HUDEP-2 (cell line): ENCODE measurements around the gene CAMTA1.

Experiments used
- DNase-seq, 76 experiments: peaks; one replicate each; lab custom pipeline; 2025; ENCODE audit not compliant: unreplicated experiment in 76 of 76; lab: John Stamatoyannopoulos, UW

The CAMTA1 gene

DNA sequence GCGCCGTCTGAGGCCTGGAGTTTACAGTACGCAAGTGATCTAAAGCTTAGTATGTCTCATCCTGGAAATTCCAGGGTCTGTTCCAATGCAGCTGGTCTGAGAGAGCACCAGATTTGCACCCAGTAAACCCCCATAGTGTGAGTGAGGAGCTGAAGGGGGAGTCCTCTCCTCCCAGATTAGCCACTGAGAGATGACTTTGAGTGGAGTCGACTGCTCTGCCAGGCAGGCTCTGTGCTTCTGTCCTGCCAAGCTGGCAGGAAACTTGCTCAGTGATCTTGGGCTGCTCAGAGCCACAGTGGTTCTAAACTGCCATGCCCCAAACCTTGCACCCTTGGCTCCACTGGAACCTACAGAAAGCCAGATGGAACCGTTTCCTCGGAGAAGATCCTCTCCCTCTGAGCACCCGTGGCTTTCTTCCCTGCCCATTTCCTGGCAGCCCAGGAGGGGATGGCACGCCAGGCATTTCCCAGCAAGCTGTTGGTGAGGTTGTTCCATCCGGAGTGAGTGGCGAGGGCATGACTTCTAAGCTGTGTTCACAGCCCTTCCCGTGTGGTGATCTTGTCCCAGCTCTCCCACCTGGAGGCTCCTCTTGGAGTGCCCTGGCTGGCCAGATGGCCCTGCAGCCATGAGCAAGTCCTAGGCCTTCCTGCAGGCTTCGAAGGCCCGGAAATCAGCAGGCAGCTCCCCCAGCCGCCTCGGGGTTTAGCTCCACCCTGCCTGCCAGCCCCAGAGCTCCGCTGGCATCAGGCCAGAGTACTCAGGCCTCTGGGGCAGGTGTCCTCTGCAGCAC, 859.9 kb downstream of the CAMTA1 start:
- DNase-seq, result peak in 20 of 76 experiments; percentile 5 to 77 (median 32)

DNA sequence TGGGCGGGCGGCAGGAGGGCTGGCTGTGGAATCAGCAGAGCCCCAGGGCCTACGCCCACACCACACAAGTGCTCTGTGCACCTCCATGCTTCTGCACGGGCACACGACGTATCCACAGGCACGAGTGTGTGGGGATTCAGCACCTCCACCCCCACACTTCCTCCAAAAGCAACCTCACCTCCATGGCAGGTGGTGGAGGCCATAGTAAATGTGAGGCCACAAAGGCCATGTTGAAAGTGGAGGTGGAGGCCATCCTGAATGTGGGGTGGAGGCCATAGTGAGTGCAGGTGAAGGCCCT, 860.4 kb downstream of the CAMTA1 start:
- no peak for DNase-seq

DNA sequence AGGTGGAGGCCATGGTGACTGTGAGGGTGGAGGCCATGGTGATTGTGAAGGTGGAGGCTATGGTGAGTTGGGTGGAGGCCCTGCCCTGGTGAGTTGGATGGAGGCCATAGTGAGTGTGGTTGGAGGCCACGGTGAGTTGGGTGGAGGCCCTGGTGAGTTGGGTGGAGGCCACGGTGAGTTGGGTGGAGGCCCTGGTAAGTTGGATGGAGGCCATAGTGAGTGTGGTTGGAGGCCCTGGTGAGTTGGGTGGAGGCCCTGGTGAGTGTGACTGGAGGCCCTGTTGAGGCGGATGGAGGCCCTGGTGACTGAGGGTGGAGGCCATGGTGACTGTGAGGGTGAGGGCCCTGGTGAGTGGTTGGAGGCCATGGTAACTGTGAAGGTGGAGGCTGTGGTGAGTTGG, 860.9 kb downstream of the CAMTA1 start:
- no peak for DNase-seq

DNA sequence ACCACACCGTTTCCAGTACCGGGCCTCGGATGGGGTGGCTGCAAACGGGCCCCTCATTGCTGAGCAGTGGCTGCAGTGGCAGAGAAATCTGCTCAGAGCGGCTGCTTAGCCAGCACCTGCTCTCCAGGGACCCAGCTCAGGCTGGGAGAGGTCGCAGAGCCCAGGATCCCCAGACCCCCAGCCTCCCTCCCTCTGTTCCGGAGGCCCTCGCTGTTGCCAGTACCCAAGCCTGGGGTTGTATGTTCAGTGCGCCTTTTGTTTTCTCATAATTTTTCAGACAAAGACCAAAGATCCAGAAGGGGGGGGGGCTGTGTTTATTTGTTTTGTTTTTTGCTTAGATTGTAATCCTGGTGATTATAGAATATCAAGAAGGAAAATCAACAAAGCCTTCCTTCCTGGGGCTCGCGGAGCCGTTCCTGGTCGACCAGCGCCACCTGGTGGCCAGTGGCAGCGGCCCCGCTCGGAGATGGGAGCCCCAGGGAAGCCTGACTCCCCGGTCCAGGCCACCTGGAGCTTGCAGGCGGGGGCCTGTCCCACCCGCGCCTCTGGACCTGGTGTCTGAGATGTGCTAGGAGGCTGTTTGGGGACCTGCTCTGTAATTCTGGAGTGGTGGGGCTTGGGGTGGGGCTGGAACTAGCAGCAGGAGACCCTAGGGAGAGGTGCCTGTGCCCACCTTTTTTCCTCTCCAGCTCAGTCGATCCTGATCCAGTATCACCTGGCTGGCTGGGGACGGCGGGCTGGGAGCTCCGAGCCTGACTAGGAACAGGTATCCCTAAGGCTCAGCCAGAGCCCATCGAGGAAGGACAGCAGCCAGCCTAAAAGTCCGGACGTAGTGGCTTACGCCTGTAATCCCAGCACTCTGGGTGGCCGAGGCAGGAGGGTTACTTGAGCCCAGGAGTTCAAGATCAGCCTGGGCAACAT, 862.0 kb downstream of the CAMTA1 start:
- peak in 52 of 76 experiments; percentile 1 to 65 (median 30) for DNase-seq

DNA sequence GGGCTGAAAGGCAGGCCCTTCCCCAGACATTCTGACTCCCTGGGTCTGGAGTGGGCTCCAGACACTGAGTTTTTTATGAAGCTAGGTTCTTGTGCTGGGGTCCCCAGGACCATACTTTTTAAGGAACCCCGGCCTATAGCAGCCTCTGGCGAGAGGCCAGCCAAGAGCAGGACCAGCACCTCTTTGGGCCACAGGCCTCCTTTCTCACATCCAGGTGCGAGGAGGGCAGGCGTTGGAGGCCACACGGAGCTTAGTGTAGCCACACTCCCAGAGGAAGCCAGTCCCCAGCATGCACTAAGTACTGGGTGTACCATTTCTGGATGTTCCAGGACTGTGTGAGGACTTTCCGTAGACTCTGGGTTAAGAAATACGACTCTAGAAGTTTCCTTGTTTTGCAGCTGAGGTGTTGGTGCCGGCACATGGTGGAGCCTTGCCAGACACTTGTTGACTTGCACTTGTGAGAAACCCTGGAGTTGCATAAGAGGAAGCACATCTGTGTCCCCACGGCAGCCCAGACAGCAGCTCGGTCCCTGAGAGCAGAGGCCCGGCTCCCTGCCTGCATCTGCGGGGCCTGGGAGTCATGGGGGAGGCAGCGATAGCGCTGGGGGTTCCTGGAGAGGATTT, 863.6 kb downstream of the CAMTA1 start:
- no peak for DNase-seq

DNA sequence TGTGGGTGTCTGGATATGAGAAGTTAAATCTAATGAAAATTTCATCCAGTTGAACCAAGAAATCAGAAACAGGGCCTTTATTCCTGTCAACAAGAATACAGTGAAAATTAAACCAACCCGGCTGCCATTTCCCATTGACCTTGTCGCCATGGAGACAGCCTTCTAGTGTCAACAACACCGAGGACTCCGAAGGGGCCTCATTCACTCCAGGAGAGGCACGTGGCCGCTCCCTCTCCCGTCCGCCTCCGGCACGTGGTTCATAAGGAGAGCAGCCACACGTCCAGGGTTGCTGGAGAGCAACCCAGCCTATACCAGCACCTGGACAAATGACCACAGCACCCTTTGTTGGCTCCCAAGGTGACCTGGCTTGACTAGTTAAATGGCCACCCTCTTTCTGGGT, 865.5 kb downstream of the CAMTA1 start:
- DNase-seq, result no peak

DNA sequence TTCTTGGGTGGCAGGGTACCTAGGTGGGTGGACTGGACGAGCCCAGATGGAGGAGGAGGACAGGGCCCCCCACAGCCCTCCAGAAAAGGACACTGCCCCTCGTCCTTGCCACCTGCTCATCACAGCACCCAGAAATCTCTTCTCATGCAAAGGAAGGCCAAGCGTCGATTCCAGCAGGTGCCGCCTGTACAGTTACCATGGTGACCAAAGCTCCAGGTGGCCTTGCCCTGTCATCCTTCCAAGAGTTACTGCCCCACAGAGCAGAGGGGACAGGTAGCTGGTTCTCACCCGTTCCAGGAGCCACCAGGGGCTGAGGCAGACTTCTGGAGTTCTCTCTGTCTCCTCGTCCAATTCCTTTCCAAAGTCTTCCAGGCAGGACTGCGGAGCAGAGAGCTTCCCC, 865.9 kb downstream of the CAMTA1 start:
- no peak for DNase-seq

DNA sequence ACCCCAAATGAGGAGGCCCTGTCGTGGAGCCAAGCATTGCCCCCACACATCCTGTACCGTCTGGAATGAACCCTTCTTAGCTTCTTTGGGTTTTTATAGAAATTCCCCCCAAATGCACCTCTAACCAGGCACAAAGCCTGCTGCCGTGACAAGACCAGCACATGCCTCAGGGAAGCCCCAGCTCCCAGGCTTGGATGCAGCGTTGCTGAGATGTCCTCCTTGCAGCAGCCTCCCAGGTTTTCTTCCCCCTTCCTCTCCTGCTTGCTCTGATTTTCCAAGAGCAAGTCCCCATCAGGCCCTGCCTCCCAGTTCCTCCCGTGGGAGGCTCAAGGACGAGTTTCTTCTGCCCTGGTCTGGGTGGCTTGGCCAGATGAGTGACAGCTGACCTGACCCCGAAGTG, 866.8 kb downstream of the CAMTA1 start:
- DNase-seq, result no peak

DNA sequence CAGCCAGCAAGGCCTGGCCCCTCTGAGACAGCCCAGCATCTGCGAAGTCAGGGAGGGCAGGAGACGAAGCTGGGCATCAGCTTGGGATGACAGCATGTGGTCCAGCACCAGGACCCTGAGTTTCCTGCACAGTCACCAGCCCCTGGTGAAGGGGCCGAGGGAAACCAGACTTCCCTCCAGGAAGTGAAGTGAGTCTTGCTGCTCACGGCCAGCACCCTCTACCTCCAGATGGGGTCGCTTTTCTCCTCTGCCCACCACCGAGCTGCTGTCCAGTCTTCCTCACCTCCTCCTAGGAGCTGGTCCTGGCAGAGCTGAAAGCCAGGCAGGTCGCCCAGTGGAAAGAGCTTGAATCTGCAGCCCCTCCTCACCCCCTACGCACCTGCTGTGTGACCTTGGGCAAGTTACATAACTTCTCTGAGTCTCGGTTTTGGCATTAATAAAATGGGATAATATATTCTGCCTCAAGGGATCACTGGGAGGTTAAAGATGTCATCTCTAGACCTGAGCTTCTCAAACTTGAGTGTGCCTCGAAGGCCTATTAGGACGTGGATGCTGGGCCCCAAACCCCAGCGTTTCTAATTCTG, 867.4 kb downstream of the CAMTA1 start:
- no peak for DNase-seq

DNA sequence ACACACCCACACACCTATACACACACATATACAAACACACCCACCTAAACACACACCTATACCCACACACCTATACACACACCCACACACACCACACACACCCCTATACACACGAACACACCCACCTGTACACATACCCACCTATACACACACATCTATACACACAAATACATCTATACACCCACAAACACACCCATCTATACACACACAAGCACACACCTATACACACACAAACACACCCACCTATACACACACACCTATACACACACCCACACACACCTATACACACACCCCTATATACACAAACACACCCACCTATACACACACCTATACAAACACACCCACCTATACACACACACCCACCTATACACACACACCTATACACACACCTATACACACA, 869.5 kb downstream of the CAMTA1 start:
- DNase-seq, result no peak

DNA sequence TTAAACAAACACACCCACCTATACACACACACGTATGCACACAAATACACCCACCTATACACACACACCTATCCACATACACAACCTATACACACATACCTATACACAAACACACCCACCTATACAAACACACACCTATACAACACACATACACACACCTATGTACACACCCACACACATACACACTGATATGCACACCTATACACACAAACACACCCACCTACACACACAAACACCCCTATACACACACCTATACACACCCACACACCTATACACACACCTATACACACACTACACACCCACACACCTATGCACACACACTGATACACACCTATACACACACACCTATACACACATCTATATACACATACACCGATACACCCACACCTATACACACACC, 870.1 kb downstream of the CAMTA1 start:
- DNase-seq, result no peak

DNA sequence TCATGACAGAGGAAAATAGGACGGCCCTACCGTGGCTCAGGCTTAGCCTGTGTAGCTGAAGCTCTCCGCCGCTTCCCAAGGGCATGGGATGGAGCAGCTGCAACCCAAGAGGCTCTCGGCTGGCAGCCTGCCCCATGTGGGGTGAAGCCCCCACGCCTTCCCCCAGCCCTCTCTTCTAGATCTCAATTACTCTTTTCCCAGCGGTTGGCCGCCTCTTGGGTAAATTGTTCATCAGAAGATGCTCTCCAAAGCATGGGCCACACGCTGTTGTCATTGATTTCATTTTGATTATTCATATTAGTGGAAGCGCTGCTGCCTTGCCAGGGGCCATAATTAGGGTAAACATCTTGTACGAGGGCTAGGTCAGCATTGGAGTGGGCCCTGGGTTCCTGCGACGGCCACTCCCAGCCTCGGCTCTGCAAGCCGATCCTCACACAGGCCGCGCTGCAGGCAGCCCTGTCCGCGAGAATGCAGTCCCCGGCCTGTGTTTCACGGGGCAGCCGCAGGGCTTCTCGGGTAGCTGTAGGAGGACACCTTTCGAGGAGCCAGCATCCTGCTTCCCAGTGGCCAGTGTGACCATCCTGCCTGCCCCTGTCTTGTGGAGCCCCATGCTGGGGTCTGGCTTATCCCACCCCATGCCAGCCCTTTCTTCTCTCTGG, 871.4 kb downstream of the CAMTA1 start:
- no peak for DNase-seq

DNA sequence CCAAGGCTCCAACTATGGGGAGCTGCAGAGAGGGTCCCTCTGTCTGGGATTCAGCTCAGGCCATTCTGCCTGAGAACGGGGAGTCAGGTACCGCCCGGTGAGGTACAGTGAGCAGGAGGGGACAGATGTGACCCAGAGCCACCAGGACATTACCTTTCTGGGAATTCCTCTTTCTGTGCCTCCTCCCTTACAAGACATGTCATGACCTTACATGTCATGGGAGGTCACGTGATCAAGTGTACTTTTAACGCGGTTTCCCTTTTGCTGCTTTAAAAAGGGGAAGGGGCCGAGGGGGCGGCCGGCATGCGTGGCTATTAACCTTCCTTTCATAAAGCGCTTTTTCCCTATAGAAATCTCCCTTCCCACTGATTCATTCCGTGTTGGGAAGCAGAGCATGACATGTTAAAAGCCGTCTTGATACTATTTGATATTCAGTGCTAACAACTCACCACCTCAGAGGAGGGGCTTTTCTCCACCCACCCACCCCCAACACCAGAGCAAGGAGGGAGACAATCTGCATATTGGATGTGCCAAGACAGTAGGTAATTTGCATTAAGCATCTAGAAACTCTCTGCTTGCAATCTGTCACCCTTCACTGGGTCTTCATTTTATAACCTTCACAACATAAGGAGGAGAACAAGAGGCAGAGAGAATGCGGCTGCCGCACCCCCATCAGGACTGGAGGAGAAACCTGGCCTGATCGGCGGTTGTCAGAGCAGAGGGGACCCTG, 872.2 kb downstream of the CAMTA1 start:
- no peak for DNase-seq

DNA sequence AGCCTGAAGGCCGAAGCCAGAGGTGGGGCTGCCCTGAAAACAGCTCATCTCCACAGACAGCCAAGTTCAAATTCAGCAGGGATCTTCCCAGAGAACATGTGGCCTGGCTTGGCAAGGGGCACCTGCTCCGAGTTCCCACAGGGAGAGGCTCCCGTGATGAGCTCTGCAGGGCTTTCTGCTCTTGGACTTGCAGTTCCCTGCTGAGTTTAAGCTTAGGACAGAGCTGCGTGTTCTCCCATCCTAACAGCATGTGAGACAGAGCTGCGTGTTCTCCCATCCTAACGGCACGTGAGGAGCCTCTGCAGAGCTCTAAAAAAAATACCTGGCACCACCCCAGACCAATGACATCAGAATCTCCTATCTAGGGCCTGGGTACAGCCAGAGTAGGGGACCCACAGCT, 872.8 kb downstream of the CAMTA1 start:
- DNase-seq, result no peak

DNA sequence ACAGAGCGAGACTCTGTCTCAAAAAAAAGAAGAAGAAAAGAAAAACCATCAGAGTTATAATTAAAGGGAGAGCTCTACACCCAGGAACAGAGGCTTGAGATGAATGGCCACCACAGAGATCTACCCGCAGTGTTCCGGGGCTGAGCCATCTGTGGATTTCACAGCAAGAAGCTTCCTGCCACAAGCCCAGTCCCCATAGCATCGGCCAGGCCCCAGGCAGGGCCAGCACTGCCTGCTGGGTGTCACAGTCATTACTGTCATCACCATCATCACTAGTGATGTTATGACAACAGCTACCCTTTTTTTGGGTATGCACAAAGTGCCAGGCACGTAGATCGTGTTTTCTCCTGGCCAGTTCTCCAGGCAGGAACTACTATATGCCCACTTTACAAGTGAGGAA, 874.3 kb downstream of the CAMTA1 start:
- DNase-seq, result no peak

DNA sequence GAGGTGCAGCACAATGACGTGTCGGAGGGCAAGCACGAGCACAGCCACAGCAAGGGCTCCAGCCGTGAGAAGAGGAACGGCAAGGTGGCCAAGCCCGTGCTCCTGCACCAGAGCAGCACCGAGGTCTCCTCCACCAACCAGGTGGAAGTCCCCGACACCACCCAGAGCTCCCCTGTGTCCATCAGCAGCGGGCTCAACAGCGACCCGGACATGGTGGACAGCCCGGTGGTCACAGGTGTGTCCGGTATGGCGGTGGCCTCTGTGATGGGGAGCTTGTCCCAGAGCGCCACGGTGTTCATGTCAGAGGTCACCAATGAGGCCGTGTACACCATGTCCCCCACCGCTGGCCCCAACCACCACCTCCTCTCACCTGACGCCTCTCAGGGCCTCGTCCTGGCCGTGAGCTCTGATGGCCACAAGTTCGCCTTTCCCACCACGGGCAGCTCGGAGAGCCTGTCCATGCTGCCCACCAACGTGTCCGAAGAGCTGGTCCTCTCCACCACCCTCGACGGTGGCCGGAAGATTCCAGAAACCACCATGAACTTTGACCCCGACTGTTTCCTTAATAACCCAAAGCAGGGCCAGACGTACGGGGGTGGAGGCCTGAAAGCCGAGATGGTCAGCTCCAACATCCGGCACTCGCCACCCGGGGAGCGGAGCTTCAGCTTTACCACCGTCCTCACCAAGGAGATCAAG, 878.3 kb downstream of the CAMTA1 start:
- DNase-seq, result no peak

DNA sequence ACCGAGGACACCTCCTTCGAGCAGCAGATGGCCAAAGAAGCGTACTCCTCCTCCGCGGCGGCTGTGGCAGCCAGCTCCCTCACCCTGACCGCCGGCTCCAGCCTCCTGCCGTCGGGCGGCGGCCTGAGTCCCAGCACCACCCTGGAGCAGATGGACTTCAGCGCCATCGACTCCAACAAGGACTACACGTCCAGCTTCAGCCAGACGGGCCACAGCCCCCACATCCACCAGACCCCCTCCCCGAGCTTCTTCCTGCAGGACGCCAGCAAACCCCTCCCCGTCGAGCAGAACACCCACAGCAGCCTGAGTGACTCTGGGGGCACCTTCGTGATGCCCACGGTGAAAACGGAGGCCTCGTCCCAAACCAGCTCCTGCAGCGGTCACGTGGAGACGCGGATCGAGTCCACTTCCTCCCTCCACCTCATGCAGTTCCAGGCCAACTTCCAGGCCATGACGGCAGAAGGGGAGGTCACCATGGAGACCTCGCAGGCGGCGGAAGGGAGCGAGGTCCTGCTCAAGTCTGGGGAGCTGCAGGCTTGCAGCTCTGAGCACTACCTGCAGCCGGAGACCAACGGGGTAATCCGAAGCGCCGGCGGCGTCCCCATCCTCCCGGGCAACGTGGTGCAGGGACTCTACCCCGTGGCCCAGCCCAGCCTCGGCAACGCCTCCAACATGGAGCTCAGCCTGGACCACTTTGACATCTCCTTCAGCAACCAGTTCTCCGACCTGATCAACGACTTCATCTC, 879.1 kb downstream of the CAMTA1 start:
- DNase-seq, result no peak

DNA sequence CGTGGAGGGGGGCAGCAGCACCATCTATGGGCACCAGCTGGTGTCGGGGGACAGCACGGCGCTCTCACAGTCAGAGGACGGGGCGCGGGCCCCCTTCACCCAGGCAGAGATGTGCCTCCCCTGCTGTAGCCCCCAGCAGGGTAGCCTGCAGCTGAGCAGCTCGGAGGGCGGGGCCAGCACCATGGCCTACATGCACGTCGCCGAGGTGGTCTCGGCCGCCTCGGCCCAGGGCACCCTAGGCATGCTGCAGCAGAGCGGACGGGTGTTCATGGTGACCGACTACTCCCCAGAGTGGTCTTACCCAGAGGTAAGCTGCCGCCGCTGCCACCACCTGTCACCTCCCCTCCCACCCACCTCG, 879.6 kb downstream of the CAMTA1 start:
- no peak for DNase-seq

DNA sequence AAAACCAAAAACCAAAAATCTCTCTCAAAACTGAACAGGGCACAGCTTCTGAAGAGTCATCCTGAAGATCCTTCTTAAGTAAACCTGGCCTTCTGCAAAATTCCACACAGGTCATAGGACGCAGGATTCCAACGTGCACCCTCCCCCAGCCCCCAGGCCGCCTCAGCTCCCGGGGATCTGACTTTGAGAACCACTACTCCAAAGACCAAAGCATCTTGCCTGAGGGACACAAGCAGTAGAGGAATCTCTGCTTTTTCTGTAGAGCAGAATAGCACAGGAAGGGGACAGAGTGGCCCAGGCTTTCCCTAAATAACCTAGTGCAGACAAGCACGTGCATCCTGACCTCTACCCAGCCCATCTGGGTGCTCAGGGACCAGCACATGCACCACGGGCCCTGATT, 881.0 kb downstream of the CAMTA1 start:
- no peak for DNase-seq
